H1 (cell line): ENCODE measurements around the gene CD59. TPM values are rescaled to one million over a fixed set of nuclear protein-coding genes. Genes with fewer than 3 reads are reported as not detected.

Experiments used
- CTCF ChIA-PET: fragments of 300-600 bp; sonication (Branson Sonifier 250); formaldehyde crosslinking; loops from one replicate; lab custom pipeline; 2021; ENCODE audit not compliant: partially characterized antibody; lab: Charles Lee
- POLR2A ChIA-PET: fragments of 300-600 bp; sonication (Branson Sonifier 250); formaldehyde crosslinking; loops from one replicate; lab custom pipeline; 2021; ENCODE audit warnings: inconsistent platforms; ENCODE audit not compliant: partially characterized antibody; lab: Charles Lee
- DNase-seq, 2 experiments: peaks; one replicate each; pipeline versions ENCODE4 v3.0.0 to v3.0.0-alpha.2; 2010 to 2022; ENCODE audit warnings: low spot score in 2 of 2, low read depth in 1 of 2, mixed read lengths in 1 of 2
- FAIRE-seq: peaks from 2 replicates; lab custom pipeline; 2011; peaks lifted over from hg19 to GRCh38; lab: Jason Lieb, UNC
- H2AFZ ChIP-seq: 2 replicates; pipeline ENCODE4 v1.8.1; 2012; ENCODE audit warnings: low read length, inconsistent platforms
- H2AK5ac ChIP-seq: 2 replicates; pipeline ENCODE4 v1.6.1; 2013; ENCODE audit warnings: low read depth, low read length
- H2BK120ac ChIP-seq: replicated peaks from 2 replicates; pipeline ENCODE3; 2013; ENCODE audit warnings: low read depth, low read length, inconsistent platforms
- H2BK12ac ChIP-seq: 2 replicates; pipeline ENCODE4 v1.6.1; 2013; ENCODE audit warnings: low read depth, low read length
- H2BK15ac ChIP-seq: 2 replicates; pipeline ENCODE4 v1.6.1; 2013; ENCODE audit warnings: low read length
- H2BK20ac ChIP-seq: 2 replicates; pipeline ENCODE4 v1.6.1; 2013; ENCODE audit warnings: low read length
- H2BK5ac ChIP-seq: 2 replicates; pipeline ENCODE4 v1.6.1; 2013; ENCODE audit warnings: low read depth, low read length
- H3K14ac ChIP-seq: 2 replicates; pipeline ENCODE4 v1.6.1; 2013; ENCODE audit warnings: inconsistent platforms; ENCODE audit not compliant: insufficient read length
- H3K18ac ChIP-seq: 2 replicates; pipeline ENCODE4 v1.6.1; 2013; ENCODE audit warnings: low read length; ENCODE audit errors: extremely low read depth
- H3K23ac ChIP-seq: 2 replicates; pipeline ENCODE4 v1.6.1; 2013; ENCODE audit warnings: inconsistent platforms; ENCODE audit not compliant: insufficient read length
- H3K23me2 ChIP-seq: 2 replicates; pipeline ENCODE4 v1.6.1; 2013; ENCODE audit warnings: low read depth, low read length
- H3K27ac ChIP-seq: 2 replicates; pipeline ENCODE4 v1.6.1; 2011; ENCODE audit warnings: low read depth, low read length, inconsistent platforms
- H3K27me3 ChIP-seq, 4 experiments: replicated peaks in 1 of 4; 1 replicate in 1 of 4; 2 replicates in 3 of 4; pipeline versions ENCODE4 v1.6.1 to v1.8.1; 2011 to 2013; ENCODE audit warnings: low read length in 3 of 4, mild to moderate bottlenecking in 3 of 4, inconsistent platforms in 2 of 4, mixed read lengths in 2 of 4, moderate library complexity in 1 of 4; ENCODE audit not compliant: control insufficient read depth in 3 of 4, insufficient read depth in 3 of 4; ENCODE audit errors: extremely low read depth in 1 of 4
- H3K36me3 ChIP-seq, 4 experiments: 2 replicates each; pipeline versions ENCODE4 v1.6.1 to v1.8.1; 2011 to 2013; ENCODE audit warnings: mild to moderate bottlenecking in 4 of 4, low read length in 3 of 4, moderate library complexity in 2 of 4, control low read depth in 1 of 4, inconsistent platforms in 1 of 4; ENCODE audit not compliant: insufficient read depth in 4 of 4, control insufficient read depth in 2 of 4
- H3K4ac ChIP-seq: replicated peaks from 2 replicates; pipeline ENCODE3; 2013; ENCODE audit warnings: low read length, low read depth, mixed read lengths, inconsistent platforms; ENCODE audit not compliant: insufficient read length
- H3K4me1 ChIP-seq, 4 experiments: replicated peaks in 1 of 4; 1 replicate in 1 of 4; 2 replicates in 3 of 4; pipeline versions ENCODE4 v1.6.1 to v1.8.1; 2011 to 2013; ENCODE audit warnings: low read length in 3 of 4, inconsistent platforms in 2 of 4, mixed read lengths in 1 of 4; ENCODE audit not compliant: insufficient read depth in 4 of 4, control insufficient read depth in 3 of 4
- H3K4me2 ChIP-seq, 2 experiments: 2 replicates each; pipeline versions ENCODE4 v1.6.1 to v1.8.1; 2011 to 2013; ENCODE audit warnings: low read depth in 2 of 2, low read length in 2 of 2, control low read depth in 1 of 2, inconsistent platforms in 1 of 2, mild to moderate bottlenecking in 1 of 2; ENCODE audit not compliant: insufficient read depth in 1 of 2
- H3K4me3 ChIP-seq, 4 experiments: fragments of 200-600, 300-600 bp in 1 of 4; sonication (generic), shearing (Covaris generic), sonication (Bioruptor Twin) in 1 of 4; 2 replicates each; pipeline versions ENCODE4 v1.5.1 to v1.8.1; 2011 to 2016; ENCODE audit warnings: low read length in 4 of 4, low read depth in 3 of 4, control low read depth in 2 of 4, inconsistent platforms in 2 of 4, mild to moderate bottlenecking in 2 of 4, mixed read lengths in 1 of 4, moderate library complexity in 1 of 4; ENCODE audit not compliant: insufficient read depth in 2 of 4; ENCODE audit errors: extremely low read depth in 1 of 4
- H3K56ac ChIP-seq: replicated peaks from 2 replicates; pipeline ENCODE3; 2013; ENCODE audit warnings: low read depth, mild to moderate bottlenecking, mixed read lengths, low read length, inconsistent platforms; ENCODE audit not compliant: insufficient read length
- H3K79me1 ChIP-seq: 2 replicates; pipeline ENCODE4 v1.6.1; 2013; ENCODE audit warnings: low read depth, low read length, control low read depth
- H3K79me2 ChIP-seq, 2 experiments: 2 replicates each; pipeline versions ENCODE4 v1.6.1 to v1.8.1; 2012 to 2013; ENCODE audit warnings: low read length in 2 of 2, mild to moderate bottlenecking in 2 of 2, inconsistent platforms in 1 of 2; ENCODE audit not compliant: insufficient read depth in 2 of 2, control insufficient read depth in 1 of 2
- H3K9ac ChIP-seq, 4 experiments: replicated peaks in 1 of 4; 1 replicate in 1 of 4; 2 replicates in 3 of 4; pipeline versions ENCODE4 v1.6.1 to v1.8.1; 2011 to 2013; ENCODE audit warnings: low read depth in 3 of 4, low read length in 3 of 4, control low read depth in 2 of 4, mild to moderate bottlenecking in 2 of 4, moderate library complexity in 2 of 4, inconsistent platforms in 1 of 4; ENCODE audit errors: extremely low read depth in 1 of 4
- H3K9me3 ChIP-seq, 2 experiments: 2 replicates each; pipeline versions ENCODE4 v1.6.1 to v1.8.1; 2012 to 2013; ENCODE audit warnings: mild to moderate bottlenecking in 2 of 2, moderate library complexity in 2 of 2, control low read depth in 1 of 2, inconsistent platforms in 1 of 2, low read depth in 1 of 2, low read length in 1 of 2, mixed read lengths in 1 of 2; ENCODE audit not compliant: insufficient read depth in 2 of 2
- H4K20me1 ChIP-seq, 2 experiments: replicated peaks in 1 of 2; 2 replicates each; pipeline versions ENCODE3 to v1.8.1; 2011 to 2013; ENCODE audit warnings: inconsistent platforms in 2 of 2, low read length in 2 of 2, mild to moderate bottlenecking in 1 of 2; ENCODE audit not compliant: insufficient read depth in 2 of 2, control insufficient read depth in 1 of 2
- H4K5ac ChIP-seq: 2 replicates; pipeline ENCODE4 v1.6.1; 2013; ENCODE audit warnings: low read length, low read depth, mixed read lengths, inconsistent platforms; ENCODE audit not compliant: insufficient read length
- H4K8ac ChIP-seq: 2 replicates; pipeline ENCODE4 v1.8.0; 2013; ENCODE audit warnings: mild to moderate bottlenecking, moderate library complexity, low read length, inconsistent platforms; ENCODE audit not compliant: insufficient read depth; ENCODE audit errors: extremely low read depth
- H4K91ac ChIP-seq: replicated peaks from 2 replicates; pipeline ENCODE3; 2013; ENCODE audit warnings: low read length, mixed read lengths, inconsistent platforms; ENCODE audit not compliant: insufficient read length
- BACH1 ChIP-seq: IDR thresholded peaks from 2 replicates; pipeline ENCODE4 v1.6.1; 2012; ENCODE audit warnings: low read length, improper control_type of control experiment
- BRCA1 ChIP-seq: IDR thresholded peaks from 2 replicates; pipeline ENCODE4 v1.6.1; 2012; ENCODE audit warnings: low read depth, low read length, improper control_type of control experiment
- CHD2 ChIP-seq: IDR thresholded peaks from 2 replicates; pipeline ENCODE4 v1.6.1; 2012; ENCODE audit warnings: low read length, improper control_type of control experiment
- EGR1 ChIP-seq: IDR thresholded peaks from 2 replicates; pipeline ENCODE4 v1.6.1; 2011; ENCODE audit warnings: low read depth, low read length, borderline replicate concordance
- NANOG ChIP-seq: IDR thresholded peaks from 2 replicates; pipeline ENCODE4 v1.6.1; 2011; ENCODE audit warnings: low read length, low read depth, mild to moderate bottlenecking, inconsistent platforms; ENCODE audit not compliant: insufficient read depth, poor library complexity, severe bottlenecking
- POLR2AphosphoS5 ChIP-seq: IDR thresholded peaks from 2 replicates; pipeline ENCODE4 v1.6.1; 2011; ENCODE audit warnings: low read depth, low read length
- RFX5 ChIP-seq: IDR thresholded peaks from 2 replicates; pipeline ENCODE4 v1.6.1; 2011; ENCODE audit warnings: low read depth, low read length, improper control_type of control experiment, borderline replicate concordance
- SIRT6 ChIP-seq: IDR thresholded peaks from one replicate; pipeline ENCODE4 v1.7.1; 2012; ENCODE audit warnings: low read length, inconsistent platforms
- TAF1 ChIP-seq: IDR thresholded peaks from 2 replicates; pipeline ENCODE4 v1.6.1; 2011; ENCODE audit warnings: mild to moderate bottlenecking, low read depth, low read length
- ZNF274 ChIP-seq: IDR thresholded peaks from 2 replicates; pipeline ENCODE4 v1.7.0; 2012; ENCODE audit warnings: low read length, borderline replicate concordance; ENCODE audit errors: extremely low read depth
- WGBS, 2 experiments: shearing (Covaris generic) in 1 of 2; methylation state at CpG; one replicate each; pipeline versions ENCODE4 v1.1.6 to v1.1.7; 2013 to 2015; ENCODE audit warnings: low lambda C conversion rate in 2 of 2, mixed read lengths in 2 of 2, inconsistent platforms in 1 of 2, low coverage in 1 of 2, missing lambda C conversion rate in 1 of 2; ENCODE audit not compliant: insufficient replicate concordance in 2 of 2, insufficient coverage in 1 of 2, insufficient read length in 1 of 2; ENCODE audit errors: extremely low coverage in 1 of 2, missing lambda C conversion rate in 1 of 2; 5-methylcytosine and 5-hydroxymethylcytosine counted together
- polyA plus RNA-seq, 7 experiments: library from polyadenylated mRNA; depleted of rRNA in 3 of 7; stranded (reverse) in 5 of 7; unstranded in 2 of 7; fragments of >200 nt in 5 of 7; fragments of 200-250 nt in 2 of 7; gene quantifications; 1 replicate in 5 of 7; 2 replicates in 1 of 7; 4 replicates in 1 of 7; pipeline versions ENCODE4 v1.2.1 to v1.2.3, GENCODE V29; 2011 to 2013; ENCODE audit warnings: missing spikeins in 2 of 7, mixed read lengths in 2 of 7
- total RNA-seq: library from RNA; stranded (reverse); fragmentation: NEBNext Ultra II Directional; extraction: Animal tissue kit (Norgen Biotek cat#: 25700); gene quantifications from 2 replicates; pipeline ENCODE4 v1.2.1, GENCODE V29; 2021
- TF ChIP-seq, protein P1 (sequence below): IDR thresholded peaks from 2 replicates; pipeline ENCODE4 v1.6.1; 2011; ENCODE audit warnings: low read length, improper control_type of control experiment

The CD59 gene
- total and polyA plus RNA-seq, 2 of the 8 experiments (the other 6 are each of a cell fraction or from before 2014, with no cell fraction given) = 63.1 to 90.3 TPM

DNA sequence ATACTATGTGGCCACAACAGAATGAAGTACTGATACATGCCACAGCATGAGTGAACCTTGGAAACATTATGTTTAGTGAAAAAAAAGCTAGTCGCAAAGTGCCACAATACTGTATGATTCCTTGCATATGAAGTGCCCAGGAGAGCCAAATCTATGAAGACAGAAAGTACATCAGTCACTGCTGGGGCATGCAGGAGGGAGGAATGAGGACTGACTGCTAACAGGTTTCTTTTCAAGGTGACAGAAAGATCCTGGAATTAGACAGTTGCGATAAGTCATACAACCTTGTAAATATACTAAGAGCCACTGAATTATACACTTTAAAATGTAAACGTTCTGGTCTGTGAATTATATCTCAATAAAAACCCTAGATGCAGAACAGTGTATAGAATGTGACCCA lies 23.8 kb downstream of the CD59 start:
- H2BK15ac ChIP-seq = no peak overlapping the region
- ChIA-PET CTCF (no interaction called here), POLR2A (no interaction called here)
- no peak overlapping the region for H4K91ac ChIP-seq
- peaks cover 0 to 3% of the 10 kb centered on the region in 2 experiments for H4K20me1 ChIP-seq
- H4K5ac ChIP-seq = no peak overlapping the region
- H3K27ac ChIP-seq = no peak overlapping the region
- H3K23ac ChIP-seq = no peak overlapping the region
- H3K9me3 ChIP-seq = no peaks in the 10 kb centered on the region
- H3K9ac ChIP-seq = no peak overlapping the region
- H3K18ac ChIP-seq = no peak overlapping the region
- no peak overlapping the region for H3K4me2 ChIP-seq
- H2AFZ ChIP-seq = no peak overlapping the region
- H4K8ac ChIP-seq = no peak overlapping the region
- FAIRE-seq = no peak
- no peak overlapping the region for H2BK120ac ChIP-seq
- no peak overlapping the region for H2BK12ac ChIP-seq
- H2BK5ac ChIP-seq = no peak overlapping the region
- no peaks in the 10 kb centered on the region for H3K4me1 ChIP-seq
- no peak overlapping the region for H3K4me3 ChIP-seq
- H3K79me1 ChIP-seq = no peaks in the 10 kb centered on the region
- H3K36me3 ChIP-seq = peaks cover 8 to 35% (median 22%) of the 10 kb centered on the region in 4 experiments; a peak in 7 of 8 replicates
- no peaks in the 10 kb centered on the region for H3K27me3 ChIP-seq
- WGBS, 2 experiments = 82% methylated on average over 3 of the region's 3 CpGs; no CpG with 5 or more reads in 1 of the 2 experiments
- H2BK20ac ChIP-seq = no peak overlapping the region
- no peak overlapping the region for H3K56ac ChIP-seq
- H3K14ac ChIP-seq = no peak overlapping the region
- H2AK5ac ChIP-seq = no peak overlapping the region
- H3K79me2 ChIP-seq = no peaks in the 10 kb centered on the region
- TF ChIP-seq POLR2AphosphoS5 = no peak
- TF ChIP-seq, protein P1, sequence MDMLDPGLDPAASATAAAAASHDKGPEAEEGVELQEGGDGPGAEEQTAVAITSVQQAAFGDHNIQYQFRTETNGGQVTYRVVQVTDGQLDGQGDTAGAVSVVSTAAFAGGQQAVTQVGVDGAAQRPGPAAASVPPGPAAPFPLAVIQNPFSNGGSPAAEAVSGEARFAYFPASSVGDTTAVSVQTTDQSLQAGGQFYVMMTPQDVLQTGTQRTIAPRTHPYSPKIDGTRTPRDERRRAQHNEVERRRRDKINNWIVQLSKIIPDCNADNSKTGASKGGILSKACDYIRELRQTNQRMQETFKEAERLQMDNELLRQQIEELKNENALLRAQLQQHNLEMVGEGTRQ = no peak
- TF ChIP-seq RFX5 = no peak
- TF ChIP-seq BRCA1 = no peak
- no peak for TF ChIP-seq NANOG
- no peak for TF ChIP-seq EGR1
- TF ChIP-seq CHD2 = no peak
- TF ChIP-seq TAF1 = no peak
- no peak for TF ChIP-seq BACH1
- no peak for TF ChIP-seq ZNF274
- TF ChIP-seq SIRT6 = no peak
- DNase-seq = no peak
- no peaks in the 10 kb centered on the region for H3K23me2 ChIP-seq
- H3K4ac ChIP-seq = no peak overlapping the region
